Suprapubic skin (tissue), 4 donors: Measurements from ENCODE around the gene SERF2.

Experiments
- EP300 ChIP-seq: sonication (generic); formaldehyde crosslinking; IDR thresholded peaks from one replicate; pipeline ENCODE4 v1.6.1; 2017; ENCODE audit warnings: antibody characterized with exemption
- POLR2A ChIP-seq, 2 donors: fragments of 450-650 bp; IDR thresholded peaks; one replicate each; pipeline ENCODE4 v1.6.1; 2017; ENCODE audit warnings: antibody characterized with exemption in 2 of 2, mild to moderate bottlenecking in 2 of 2, moderate library complexity in 2 of 2
- POLR2AphosphoS5 ChIP-seq, 3 donors: sonication (generic); formaldehyde crosslinking; IDR thresholded peaks; one replicate each; pipeline ENCODE4 v1.6.1; 2017; ENCODE audit warnings: antibody characterized with exemption in 3 of 3
- TF ChIP-seq, protein P1 (sequence below), 2 donors: fragments of 200-600 bp in 1 of 2; fragments of 450-650 bp in 1 of 2; sonication (generic) in 1 of 2; IDR thresholded peaks; one replicate each; pipeline ENCODE4 v1.5.1; 2016 to 2019; ENCODE audit warnings: antibody characterized with exemption in 2 of 2, mild to moderate bottlenecking in 1 of 2, moderate library complexity in 1 of 2

DNA sequence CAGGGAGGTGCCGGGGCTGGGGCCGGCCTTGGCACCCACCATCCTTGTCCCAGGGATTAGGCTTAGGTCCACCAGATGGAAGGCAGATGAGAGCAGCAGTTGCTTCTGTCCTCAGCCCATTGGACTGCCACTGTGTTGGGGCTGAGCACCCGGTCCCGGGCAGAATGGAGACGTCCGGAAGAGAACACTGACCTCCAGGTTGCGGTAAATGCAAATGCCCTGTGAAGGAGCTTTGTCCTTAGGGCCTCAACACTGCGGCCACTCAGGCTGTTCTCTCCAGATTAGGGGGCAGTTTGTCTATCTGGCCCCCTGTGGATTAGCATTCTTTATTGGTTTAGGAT, 7.8 kb downstream of the SERF2 start, which contains the start of gene SERINC4:
- TF ChIP-seq, protein P1, sequence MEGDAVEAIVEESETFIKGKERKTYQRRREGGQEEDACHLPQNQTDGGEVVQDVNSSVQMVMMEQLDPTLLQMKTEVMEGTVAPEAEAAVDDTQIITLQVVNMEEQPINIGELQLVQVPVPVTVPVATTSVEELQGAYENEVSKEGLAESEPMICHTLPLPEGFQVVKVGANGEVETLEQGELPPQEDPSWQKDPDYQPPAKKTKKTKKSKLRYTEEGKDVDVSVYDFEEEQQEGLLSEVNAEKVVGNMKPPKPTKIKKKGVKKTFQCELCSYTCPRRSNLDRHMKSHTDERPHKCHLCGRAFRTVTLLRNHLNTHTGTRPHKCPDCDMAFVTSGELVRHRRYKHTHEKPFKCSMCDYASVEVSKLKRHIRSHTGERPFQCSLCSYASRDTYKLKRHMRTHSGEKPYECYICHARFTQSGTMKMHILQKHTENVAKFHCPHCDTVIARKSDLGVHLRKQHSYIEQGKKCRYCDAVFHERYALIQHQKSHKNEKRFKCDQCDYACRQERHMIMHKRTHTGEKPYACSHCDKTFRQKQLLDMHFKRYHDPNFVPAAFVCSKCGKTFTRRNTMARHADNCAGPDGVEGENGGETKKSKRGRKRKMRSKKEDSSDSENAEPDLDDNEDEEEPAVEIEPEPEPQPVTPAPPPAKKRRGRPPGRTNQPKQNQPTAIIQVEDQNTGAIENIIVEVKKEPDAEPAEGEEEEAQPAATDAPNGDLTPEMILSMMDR (IDR thresholded peaks at IDR 0.05): no peak
- no peak for TF ChIP-seq EP300
- no peak for TF ChIP-seq POLR2AphosphoS5 (IDR thresholded peaks at IDR 0.05)
- no peak for TF ChIP-seq POLR2A (IDR thresholded peaks at IDR 0.05)
